GM19035 (cell line): ENCODE data around the gene UQCR11.

ENCODE experiments used
- ATAC-seq: cut with Tn5 transposase; IDR thresholded peaks from one replicate; pipeline ENCODE4 v1.9.1; 2021; ENCODE audit not compliant: unreplicated experiment

UQCR11 gene

GRCh38 chr19:1618157-1619093 lies 13.2 kb upstream of the UQCR11 start:
- no peak for ATAC-seq

GRCh38 chr19:1616875-1617274 lies 11.6 kb upstream of the UQCR11 start:
- ATAC-seq, result no peak

GRCh38 chr19:1616396-1616795 lies 11.1 kb upstream of the UQCR11 start:
- no peak for ATAC-seq

- ATAC-seq, result no peak
Observed at GRCh38 chr19:1615156-1615765, 10.0 kb upstream of the UQCR11 start.

- no peak for ATAC-seq
Observed at GRCh38 chr19:1613808-1614570, 8.7 kb upstream of the UQCR11 start.

- no peak for ATAC-seq
Observed at GRCh38 chr19:1613146-1613545, 7.9 kb upstream of the UQCR11 start.

- no peak for ATAC-seq
Observed at GRCh38 chr19:1612114-1613086, 7.1 kb upstream of the UQCR11 start.

- no peak for ATAC-seq
Observed at GRCh38 chr19:1611353-1611752, 6.1 kb upstream of the UQCR11 start.

GRCh38 chr19:1610579-1610978 lies 5.3 kb upstream of the UQCR11 start:
- ATAC-seq, result no peak

GRCh38 chr19:1609680-1610474 lies 4.6 kb upstream of the UQCR11 start:
- no peak for ATAC-seq

GRCh38 chr19:1609103-1609396 lies 3.8 kb upstream of the UQCR11 start:
- ATAC-seq, result no peak

GRCh38 chr19:1608359-1609102 lies 3.3 kb upstream of the UQCR11 start:
- ATAC-seq, result no peak

- ATAC-seq, result no peak
Observed at GRCh38 chr19:1606138-1606651, 933 bp upstream of the UQCR11 start.

- ATAC-seq, result no peak
Observed at GRCh38 chr19:1602091-1602707, 3.1 kb downstream of the UQCR11 start.

- ATAC-seq, result no peak
Observed at GRCh38 chr19:1601613-1602064, 3.6 kb downstream of the UQCR11 start.

GRCh38 chr19:1599460-1599846 lies 5.8 kb downstream of the UQCR11 start:
- ATAC-seq, result no peak

GRCh38 chr19:1598777-1599459 lies 6.3 kb downstream of the UQCR11 start:
- ATAC-seq, result no peak

- ATAC-seq, result no peak
Observed at GRCh38 chr19:1593501-1593772, 11.8 kb downstream of the UQCR11 start.
